ENCODE results near the gene EXOC8.

Gene EXOC8

GRCh38 chr1:231340328-231341013 is 2.8 kb upstream of the EXOC8 start:
- DNase-seq (ENCODE audit: low read depth in 1 of 2, low spot score in 1 of 2): no peak
- TF ChIP-seq JUND (IDR thresholded peaks at IDR 0.05; ENCODE audit: low read depth): no peak
- in situ Hi-C loops (cut with HindIII; ENCODE audit: low pct_unique_long_range_greater_than_20kb, low sequenced_read_pairs): no loop called here

GRCh38 chr1:231338270-231339128 is 847 bp upstream of the EXOC8 start, which contains the start of gene SPRTN:
TSS of gene SPRTN (plus strand) at chr1:231338293. CDS start at chr1:231338384, 91 bp downstream.
- DNase-seq (ENCODE audit: low read depth in 1 of 2, low spot score in 1 of 2): peak in 1 of 2 experiments; percentile 95

GRCh38 chr1:231337043-231337471 is 595 bp downstream of the EXOC8 start:
- in situ Hi-C loops (cut with HindIII; ENCODE audit: low pct_unique_long_range_greater_than_20kb, low sequenced_read_pairs): no loop called here
- no peak for DNase-seq (ENCODE audit: low read depth in 1 of 2, low spot score in 1 of 2)
- no peak for TF ChIP-seq JUND (IDR thresholded peaks at IDR 0.05; ENCODE audit: low read depth)

More at GRCh38 chr1:231338270-231339128, 847 bp upstream of the EXOC8 start, which contains the start of gene SPRTN:
- TF ChIP-seq JUND (IDR thresholded peaks at IDR 0.05; ENCODE audit: low read depth): no peak
- in situ Hi-C loops (cut with HindIII; ENCODE audit: low pct_unique_long_range_greater_than_20kb, low sequenced_read_pairs): no loop called here

- no peak for DNase-seq (ENCODE audit: low read depth in 1 of 2, low spot score in 1 of 2)
- in situ Hi-C loops (cut with HindIII; ENCODE audit: low pct_unique_long_range_greater_than_20kb, low sequenced_read_pairs): no loop called here
- no peak for TF ChIP-seq JUND (IDR thresholded peaks at IDR 0.05; ENCODE audit: low read depth)
Observed at GRCh38 chr1:231335663-231336602, 1.7 kb downstream of the EXOC8 start.

- in situ Hi-C loops (cut with HindIII; ENCODE audit: low pct_unique_long_range_greater_than_20kb, low sequenced_read_pairs): no loop called here
- no peak for TF ChIP-seq JUND (IDR thresholded peaks at IDR 0.05; ENCODE audit: low read depth)
- DNase-seq (ENCODE audit: low read depth in 1 of 2, low spot score in 1 of 2): no peak
Observed at GRCh38 chr1:231334952-231335351, 2.7 kb downstream of the EXOC8 start.

GRCh38 chr1:231334079-231334666 is 3.5 kb downstream of the EXOC8 start:
- in situ Hi-C loops (cut with HindIII; ENCODE audit: low pct_unique_long_range_greater_than_20kb, low sequenced_read_pairs): no loop called here
- DNase-seq (ENCODE audit: low read depth in 1 of 2, low spot score in 1 of 2): no peak
- TF ChIP-seq JUND (IDR thresholded peaks at IDR 0.05; ENCODE audit: low read depth): no peak

- no peak for TF ChIP-seq JUND (IDR thresholded peaks at IDR 0.05; ENCODE audit: low read depth)
- no peak for DNase-seq (ENCODE audit: low read depth in 1 of 2, low spot score in 1 of 2)
- in situ Hi-C loops (cut with HindIII; ENCODE audit: low pct_unique_long_range_greater_than_20kb, low sequenced_read_pairs): no loop called here
Observed at GRCh38 chr1:231332761-231333160, 4.9 kb downstream of the EXOC8 start.

GRCh38 chr1:231329483-231329882 is 8.2 kb downstream of the EXOC8 start:
- in situ Hi-C loops (cut with HindIII; ENCODE audit: low pct_unique_long_range_greater_than_20kb, low sequenced_read_pairs): no loop called here
- no peak for DNase-seq (ENCODE audit: low read depth in 1 of 2, low spot score in 1 of 2)
- no peak for TF ChIP-seq JUND (IDR thresholded peaks at IDR 0.05; ENCODE audit: low read depth)

- no peak for DNase-seq (ENCODE audit: low read depth in 1 of 2, low spot score in 1 of 2)
- in situ Hi-C loops (cut with HindIII; ENCODE audit: low pct_unique_long_range_greater_than_20kb, low sequenced_read_pairs): no loop called here
- no peak for TF ChIP-seq JUND (IDR thresholded peaks at IDR 0.05; ENCODE audit: low read depth)
Observed at GRCh38 chr1:231327617-231328016, 10.0 kb downstream of the EXOC8 start.

GRCh38 chr1:231326248-231326647 is 11.4 kb downstream of the EXOC8 start:
- no peak for TF ChIP-seq JUND (IDR thresholded peaks at IDR 0.05; ENCODE audit: low read depth)
- in situ Hi-C loops (cut with HindIII; ENCODE audit: low pct_unique_long_range_greater_than_20kb, low sequenced_read_pairs): no loop called here
- no peak for DNase-seq (ENCODE audit: low read depth in 1 of 2, low spot score in 1 of 2)

- TF ChIP-seq JUND (IDR thresholded peaks at IDR 0.05; ENCODE audit: low read depth): no peak
- in situ Hi-C loops (cut with HindIII; ENCODE audit: low pct_unique_long_range_greater_than_20kb, low sequenced_read_pairs): no loop called here
- no peak for DNase-seq (ENCODE audit: low read depth in 1 of 2, low spot score in 1 of 2)
Observed at GRCh38 chr1:231324660-231325059, 13.0 kb downstream of the EXOC8 start.

All from T47D (cell line).